NCI-H748 treated with DMSO at 0.1 percent for 48 hours (cell line): ENCODE results near the gene PRSS27.

Experiments
- DNase-seq: peaks from one replicate; lab custom pipeline; 2025; lab: John Stamatoyannopoulos, UW

Gene PRSS27

GRCh38 chr16:2720064-2720457 lies at the start of gene PRSS27:
TSS of gene PRSS27 (minus strand) at chr16:2720224. CDS start at chr16:2720160, 64 bp downstream.
- DNase-seq, result no peak

GRCh38 chr16:2769675-2770056 lies 49.6 kb upstream of the PRSS27 start:
- DNase-seq, result no peak

GRCh38 chr16:2769100-2769529 lies 49.1 kb upstream of the PRSS27 start:
- no peak for DNase-seq

- no peak for DNase-seq
These were observed 48.5 kb upstream of the PRSS27 start for GRCh38 chr16:2768403-2769089.

GRCh38 chr16:2767891-2768290 lies 47.9 kb upstream of the PRSS27 start:
- no peak for DNase-seq

GRCh38 chr16:2767140-2767731 lies 47.2 kb upstream of the PRSS27 start:
- no peak for DNase-seq

GRCh38 chr16:2766430-2767139 lies 46.6 kb upstream of the PRSS27 start:
- DNase-seq, result no peak

- no peak for DNase-seq
These were observed 45.7 kb upstream of the PRSS27 start for GRCh38 chr16:2765462-2766404.

- DNase-seq, result no peak
These were observed 44.7 kb upstream of the PRSS27 start for GRCh38 chr16:2764718-2765117.

- DNase-seq, result no peak
These were observed 43.1 kb upstream of the PRSS27 start for GRCh38 chr16:2763173-2763572.

- DNase-seq, result no peak
These were observed 42.7 kb upstream of the PRSS27 start for GRCh38 chr16:2762711-2763110.

- DNase-seq, result no peak
These were observed 42.0 kb upstream of the PRSS27 start for GRCh38 chr16:2761886-2762583.

GRCh38 chr16:2761472-2761871 lies 41.4 kb upstream of the PRSS27 start:
- DNase-seq, result no peak

- no peak for DNase-seq
These were observed 37.3 kb upstream of the PRSS27 start for GRCh38 chr16:2757344-2757743.

GRCh38 chr16:2756288-2757015 lies 36.4 kb upstream of the PRSS27 start:
- no peak for DNase-seq

GRCh38 chr16:2755158-2755557 lies 35.1 kb upstream of the PRSS27 start:
- no peak for DNase-seq

- DNase-seq, result no peak
These were observed 33.7 kb upstream of the PRSS27 start for GRCh38 chr16:2753733-2754020.

- peak; percentile 9 for DNase-seq
These were observed 33.1 kb upstream of the PRSS27 start for GRCh38 chr16:2752850-2753732.

- DNase-seq, result peak; percentile 72
These were observed 32.2 kb upstream of the PRSS27 start, which contains the start of gene SRRM2 for GRCh38 chr16:2752035-2752849. TSS of gene SRRM2 (plus strand) at chr16:2752638. CDS start at chr16:2756365, 3,727 bp downstream.
